ENCODE results near the gene AP1S2. TPM values are rescaled to one million over a fixed set of nuclear protein-coding genes. Genes with fewer than 3 reads are reported as not detected.

Gene AP1S2
- total and polyA plus RNA-seq, 2 of the 8 experiments (the other 6 are each of a cell fraction or from before 2014, with no cell fraction given): 88.2 to 237 TPM

GRCh38 chrX:15888062-15888461, 33.4 kb upstream of the AP1S2 start (continued):
- TF ChIP-seq SIN3A (conservative IDR thresholded peaks at IDR 0.05 in 1 of 2, IDR thresholded peaks at IDR 0.05 in 1 of 2; ENCODE audit: low read depth in 1 of 2, low read length in 2 of 2) (no peak), CREB1 (IDR thresholded peaks at IDR 0.05) (no peak)
